GM19467 (cell line): ENCODE results near the gene OR10A3.

ENCODE experiments used
- ATAC-seq: cut with Tn5 transposase; IDR thresholded peaks from one replicate; pipeline ENCODE4 v1.9.1; 2021; ENCODE audit warnings: mild to moderate bottlenecking, moderate library complexity; ENCODE audit not compliant: unreplicated experiment

The OR10A3 gene

GRCh38 chr11:7893796-7894195 is 47.7 kb downstream of the OR10A3 start:
- ATAC-seq = no peak

DNA sequence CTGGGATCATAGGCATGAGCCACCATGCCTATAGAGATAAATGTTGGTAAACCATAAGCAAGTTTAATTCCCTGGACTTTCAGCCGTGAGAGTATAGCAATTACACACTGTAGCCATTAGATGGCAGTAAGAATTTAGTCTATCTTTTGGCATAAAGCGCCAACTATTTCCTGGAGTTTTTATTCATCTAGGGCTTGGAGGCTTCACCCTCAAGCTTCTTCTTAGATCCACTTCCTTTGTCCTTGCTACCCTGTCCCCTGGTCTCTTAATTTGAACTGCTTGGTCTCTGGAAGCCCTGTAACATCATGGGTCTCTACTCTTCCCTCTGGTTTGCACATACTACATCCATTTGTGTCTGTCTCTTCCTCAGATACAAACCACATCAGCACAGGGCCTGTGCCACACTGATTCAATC is 48.7 kb downstream of the OR10A3 start:
- ATAC-seq = peak; percentile 53

DNA sequence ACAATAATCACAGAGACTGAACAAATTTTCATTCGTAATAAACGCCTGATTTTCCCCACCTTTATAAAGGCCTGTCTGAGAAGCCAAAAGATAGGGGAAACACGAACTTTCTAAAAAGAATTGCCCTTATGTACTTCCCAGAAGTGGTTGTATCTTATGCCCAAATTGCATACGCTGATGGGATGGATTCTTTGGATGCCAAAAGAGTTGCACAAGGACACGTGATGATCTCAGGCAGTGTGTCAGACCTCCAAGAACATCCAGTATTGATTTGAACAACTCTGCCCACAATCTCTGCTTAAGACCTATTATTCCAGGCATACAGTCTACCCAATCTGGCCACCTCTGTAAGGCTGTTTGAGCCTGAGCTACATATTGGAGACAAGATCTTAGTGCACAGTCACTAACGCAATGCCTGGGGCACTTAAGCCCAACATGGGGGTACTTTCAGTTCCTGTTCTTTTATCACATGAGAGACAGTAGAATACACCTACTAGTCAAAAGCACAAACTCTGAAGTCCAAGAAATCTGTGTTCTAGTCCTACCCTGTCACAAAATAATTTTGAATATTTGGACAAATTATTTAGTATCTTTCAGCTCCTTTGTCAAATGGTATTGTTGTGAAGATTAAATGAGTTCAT is 49.3 kb downstream of the OR10A3 start:
- ATAC-seq = peak; percentile 64

GRCh38 chr11:7890417-7891172 is 50.9 kb downstream of the OR10A3 start:
- ATAC-seq = no peak

- ATAC-seq = no peak
Observed at GRCh38 chr11:7889985-7890384, 51.5 kb downstream of the OR10A3 start.
